COR-L47 (cell line): ENCODE data around the gene ACP1.

ENCODE experiments used
- DNase-seq: peaks from one replicate; lab custom pipeline; 2025; lab: John Stamatoyannopoulos, UW

Gene ACP1

DNA sequence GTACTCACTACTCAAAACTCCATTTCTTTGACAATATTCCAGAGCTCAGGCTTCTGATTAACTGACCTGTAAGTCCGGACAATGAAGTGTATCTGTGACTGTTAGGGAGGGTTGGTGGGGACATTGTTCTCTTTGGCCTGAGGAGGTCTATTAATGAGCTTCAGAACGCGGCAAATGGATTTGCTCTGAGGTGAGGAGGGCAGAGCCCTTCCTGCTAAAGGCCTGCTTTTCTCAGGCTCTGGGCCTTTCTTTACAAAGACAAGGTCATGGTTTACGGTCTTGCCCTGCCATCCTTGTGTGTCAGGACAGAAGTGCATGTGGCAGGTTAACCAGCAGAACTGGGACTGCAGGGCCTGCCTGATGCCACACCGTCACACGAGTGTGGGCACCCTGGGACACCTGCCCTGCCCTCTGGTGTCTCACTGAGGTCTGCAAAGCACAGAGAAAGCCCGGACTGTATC, 15.9 kb downstream of the ACP1 start:
- DNase-seq: no peak

GRCh38 chr2:281381-281780, 16.6 kb downstream of the ACP1 start:
- DNase-seq: no peak

- no peak for DNase-seq
Observed at GRCh38 chr2:282371-283263, 17.9 kb downstream of the ACP1 start.

GRCh38 chr2:283996-284794, 19.4 kb downstream of the ACP1 start:
- no peak for DNase-seq

DNA sequence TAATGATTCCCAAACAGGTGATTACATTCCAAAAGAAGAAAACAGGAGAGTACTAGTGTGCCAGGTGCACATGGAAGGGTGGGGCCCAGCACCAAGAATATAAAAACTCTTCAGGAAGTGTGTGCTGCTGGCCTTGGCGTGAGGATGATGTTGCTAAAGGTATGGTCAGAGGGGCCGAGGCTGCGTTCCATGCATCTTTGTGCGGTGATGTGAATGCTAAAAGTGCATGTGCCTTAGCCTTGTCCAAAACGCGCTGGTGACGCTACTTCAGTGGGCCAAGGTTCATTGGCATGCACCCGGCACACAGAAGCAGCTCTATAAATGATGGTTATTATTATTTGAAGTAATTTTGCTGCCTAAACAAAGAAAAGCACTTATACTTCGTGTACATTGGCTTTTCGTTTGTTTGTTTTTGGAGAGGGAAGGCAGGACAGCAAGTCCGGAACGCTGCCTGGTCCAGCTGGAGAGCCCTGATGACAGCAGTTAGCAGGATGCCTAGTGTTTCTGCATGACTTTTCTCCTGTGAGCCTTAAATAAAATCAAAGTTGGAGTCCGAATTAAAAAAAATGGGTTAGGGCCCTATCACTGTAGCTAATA, 20.2 kb downstream of the ACP1 start:
- DNase-seq: no peak

DNA sequence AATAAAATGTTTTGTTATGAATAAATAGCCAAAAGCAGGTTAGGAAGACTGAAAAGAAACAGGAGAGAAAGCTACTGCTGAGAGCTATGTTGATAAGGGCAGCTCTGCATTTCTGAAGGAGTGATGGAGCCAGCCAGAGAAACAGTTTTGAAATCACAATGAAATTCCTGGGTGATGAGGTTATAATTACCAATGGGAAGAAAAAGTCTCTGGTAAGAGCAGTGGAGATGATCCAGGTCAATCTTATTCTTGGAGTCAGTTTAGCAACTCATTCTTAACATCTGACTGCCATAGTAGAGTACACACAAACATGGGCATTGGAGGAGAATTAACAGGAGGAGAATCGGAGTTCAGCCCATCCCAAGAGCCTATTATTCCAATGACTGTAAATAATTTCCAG, 20.8 kb downstream of the ACP1 start:
- no peak for DNase-seq

DNA sequence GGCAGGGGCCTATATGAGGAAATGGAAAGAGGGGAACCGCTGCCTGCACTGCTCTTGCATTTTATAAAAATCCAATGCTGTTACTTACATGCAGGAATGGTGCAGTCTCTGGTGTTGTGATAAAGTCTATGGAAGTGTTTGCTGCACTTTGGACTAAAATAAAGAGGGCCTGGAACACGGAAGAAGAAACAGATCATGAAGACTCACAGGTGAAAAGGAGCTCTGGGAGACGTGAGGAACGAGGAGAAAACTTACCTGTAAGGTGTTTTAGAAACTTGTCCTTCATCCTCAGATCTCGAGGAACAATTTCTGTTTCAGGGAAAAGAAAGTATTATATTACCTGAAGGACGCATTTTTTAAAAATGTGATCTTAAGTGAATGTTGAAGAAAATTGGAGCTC, 21.3 kb downstream of the ACP1 start:
- DNase-seq: no peak

GRCh38 chr2:286774-287392, 22.1 kb downstream of the ACP1 start:
- no peak for DNase-seq

GRCh38 chr2:287471-287885, 22.7 kb downstream of the ACP1 start:
- no peak for DNase-seq

GRCh38 chr2:287911-288757, 23.4 kb downstream of the ACP1 start, which contains the start of gene ALKAL2:
Gene ALKAL2 (minus strand): TSS chr2:288091. CDS start chr2:287835, 256 bp downstream.
- DNase-seq: peak; percentile 14

GRCh38 chr2:288758-289361, 24.1 kb downstream of the ACP1 start:
- DNase-seq: no peak

DNA sequence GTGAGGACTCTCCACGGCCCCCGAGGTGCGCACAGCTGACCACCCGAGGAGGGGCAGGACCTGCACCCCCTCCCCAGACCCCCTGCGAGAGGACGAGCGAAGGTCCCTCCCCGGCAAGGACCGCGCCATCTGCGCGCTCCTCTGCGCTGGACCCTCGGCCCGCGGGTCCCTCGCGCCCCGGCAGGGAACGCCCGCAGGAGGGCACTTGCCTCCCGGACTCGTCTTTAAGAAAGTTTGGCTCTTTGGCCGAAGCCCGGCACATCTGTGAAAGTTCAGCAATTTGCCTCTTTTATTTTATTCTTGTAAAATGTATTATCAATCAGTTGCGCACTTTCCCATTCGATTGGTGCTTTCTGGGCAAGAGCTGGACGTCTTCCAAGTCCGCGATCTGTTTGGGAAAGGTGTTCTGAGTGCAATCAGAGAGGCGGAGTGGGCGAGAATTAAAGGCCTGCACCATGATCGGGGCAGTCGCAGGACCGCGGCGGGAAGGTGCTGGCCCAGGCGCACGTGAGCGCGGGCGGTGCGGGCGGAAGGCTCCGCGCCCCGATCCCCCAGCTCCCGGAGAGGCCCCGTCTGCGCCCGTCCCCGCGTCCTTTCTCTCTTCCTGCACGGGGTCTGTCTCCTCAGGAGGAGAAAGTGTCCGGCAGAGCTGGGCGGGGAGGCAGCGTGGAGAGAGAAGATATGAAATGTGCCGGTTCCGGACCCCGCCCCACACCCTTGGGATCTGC, 24.8 kb downstream of the ACP1 start:
- DNase-seq: no peak

DNA sequence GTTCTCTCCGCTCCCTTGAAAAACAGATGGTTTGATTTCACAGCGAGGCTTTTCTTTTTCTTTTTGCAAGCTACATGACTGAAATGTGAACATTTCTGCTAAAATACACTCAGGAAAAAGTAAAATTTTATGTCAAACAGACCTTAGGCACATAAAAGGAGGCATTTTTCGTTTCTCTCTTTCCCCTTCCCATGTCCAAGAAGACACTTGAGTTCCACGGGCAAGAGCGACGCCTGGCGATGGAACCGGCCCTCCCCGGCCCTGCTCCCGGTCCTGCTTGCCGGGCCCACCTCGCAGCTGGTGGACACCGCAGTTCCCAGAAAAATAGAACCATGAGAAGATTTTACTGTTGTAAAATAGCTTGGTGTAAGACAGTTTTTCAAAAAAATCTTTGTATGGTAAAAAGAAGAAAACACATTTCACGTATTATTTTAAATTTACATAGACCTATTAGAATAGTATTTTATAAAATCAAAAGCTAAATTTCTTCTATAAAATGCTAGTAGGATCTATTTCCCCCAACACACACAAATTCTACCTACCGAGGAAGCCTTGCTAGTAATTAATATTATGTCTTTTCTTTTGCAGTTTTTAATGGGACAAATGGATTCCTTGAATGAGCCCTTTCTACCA, 25.5 kb downstream of the ACP1 start:
- DNase-seq: peak; percentile 38

DNA sequence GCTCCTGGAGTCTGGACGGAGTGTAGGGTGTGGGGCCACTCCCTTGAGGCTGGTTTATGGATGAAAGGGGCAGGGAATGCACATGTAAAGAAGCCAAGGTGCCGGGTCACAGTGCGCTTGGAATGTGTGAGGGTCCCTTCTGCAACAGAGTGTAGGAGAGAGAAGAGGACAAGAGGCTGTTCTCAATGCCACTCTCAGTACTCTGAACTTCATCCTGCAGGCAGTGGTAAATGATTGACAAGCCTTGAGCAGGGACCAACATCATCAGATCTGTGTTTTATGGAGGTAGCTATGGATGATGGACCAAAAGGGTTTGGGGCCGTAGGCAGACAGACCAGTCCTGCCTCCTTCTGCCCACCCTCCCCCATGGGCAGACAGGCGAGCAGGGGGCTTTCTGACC, 30.3 kb downstream of the ACP1 start:
- no peak for DNase-seq

- DNase-seq: no peak
Observed at GRCh38 chr2:296354-296753, 31.6 kb downstream of the ACP1 start.

DNA sequence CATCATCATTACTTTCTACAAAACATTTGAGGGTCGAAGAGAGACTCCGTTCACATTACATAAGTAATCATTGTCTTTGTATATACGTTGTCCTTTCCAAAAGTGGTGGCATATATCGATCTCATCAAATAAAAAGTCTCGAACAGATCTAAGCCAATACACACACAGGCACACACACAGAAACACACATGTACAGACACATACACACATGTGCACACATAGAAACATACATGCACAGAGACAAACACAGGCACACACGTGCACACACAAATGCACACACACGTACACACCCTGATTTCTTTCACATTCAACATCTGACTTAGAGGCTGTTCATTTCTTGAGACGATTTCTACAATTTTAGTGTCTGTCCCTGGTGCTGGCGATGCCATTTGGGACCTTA, 40.6 kb downstream of the ACP1 start:
- DNase-seq: no peak

DNA sequence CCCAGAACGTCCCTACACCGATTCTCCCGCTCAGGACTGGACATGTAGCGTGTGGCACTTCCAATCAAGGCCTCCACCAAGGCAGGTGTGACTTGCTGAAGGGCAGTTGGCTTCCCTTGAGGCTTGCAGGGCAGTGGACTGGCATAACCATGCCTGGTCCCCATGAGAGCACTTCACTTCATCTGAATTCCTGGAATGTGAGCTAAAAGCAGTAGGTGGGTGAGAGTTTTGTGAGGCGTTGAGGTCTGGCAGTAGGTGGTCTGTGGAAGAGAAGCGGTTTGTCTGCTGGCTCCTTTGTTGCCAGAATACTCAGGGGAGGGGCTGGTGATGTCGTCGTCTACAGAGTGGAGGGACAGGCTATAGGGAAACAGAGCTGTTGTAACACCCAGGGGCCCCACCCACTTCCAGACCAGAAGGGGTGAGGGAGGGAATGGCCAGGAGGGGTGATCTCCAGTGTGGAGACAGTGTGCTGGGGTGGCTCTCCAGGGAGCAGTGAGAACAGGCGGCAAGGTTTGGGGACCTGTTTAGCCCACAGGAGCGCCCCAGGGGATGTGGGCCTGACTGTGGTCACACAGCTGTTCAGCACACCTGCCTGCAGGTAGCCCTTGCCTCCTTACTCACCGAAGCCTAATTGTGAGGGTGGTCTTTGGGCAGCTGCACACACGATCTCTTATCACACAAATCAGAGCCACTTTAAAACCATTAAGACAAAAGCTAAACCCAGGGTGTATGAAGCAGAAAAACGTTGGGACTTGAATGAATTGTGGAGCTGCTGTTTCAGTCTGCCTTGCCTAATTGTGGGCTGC, 44.6 kb downstream of the ACP1 start:
- no peak for DNase-seq

- DNase-seq: no peak
Observed at GRCh38 chr2:309954-310510, 45.3 kb downstream of the ACP1 start.
